T47D (cell line): ENCODE results near the gene TTLL11.

ENCODE experiments used
- DNase-seq, 2 experiments: peaks; one replicate each; pipeline versions ENCODE4 v3.0.0 to v3.0.0-alpha.2; 2011 to 2012; ENCODE audit warnings: low read depth in 1 of 2, low spot score in 1 of 2
- JUND ChIP-seq: IDR thresholded peaks from 2 replicates; pipeline ENCODE4 v1.6.1; 2012; ENCODE audit warnings: low read depth
- in situ Hi-C: cut with HindIII; loops from 2 replicates; pipeline ENCODE4 v1.10.0; 2016; ENCODE audit warnings: low sequenced_read_pairs, low pct_unique_long_range_greater_than_20kb

TTLL11 gene

DNA sequence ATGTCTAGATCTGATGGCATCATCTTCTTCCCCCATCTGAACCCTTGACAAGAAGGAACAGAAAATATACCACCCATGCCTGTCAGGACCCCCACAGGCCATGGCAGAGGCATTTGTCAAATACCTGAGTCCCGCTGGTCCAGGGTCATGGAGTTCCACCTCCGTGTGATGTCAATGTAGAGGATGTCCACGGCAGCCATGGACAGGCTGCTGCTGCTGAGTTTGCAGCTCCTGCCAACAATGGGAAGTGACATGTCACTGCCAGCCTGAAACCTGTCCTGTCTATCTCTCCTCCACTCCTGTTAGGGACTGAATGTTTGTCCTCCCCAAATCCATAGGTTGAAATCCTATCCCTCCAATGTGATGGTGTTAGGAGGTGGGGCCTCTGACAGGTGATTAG, 232.9 kb downstream of the TTLL11 start:
- in situ Hi-C loops: no loop called here
- TF ChIP-seq JUND: no peak

DNA sequence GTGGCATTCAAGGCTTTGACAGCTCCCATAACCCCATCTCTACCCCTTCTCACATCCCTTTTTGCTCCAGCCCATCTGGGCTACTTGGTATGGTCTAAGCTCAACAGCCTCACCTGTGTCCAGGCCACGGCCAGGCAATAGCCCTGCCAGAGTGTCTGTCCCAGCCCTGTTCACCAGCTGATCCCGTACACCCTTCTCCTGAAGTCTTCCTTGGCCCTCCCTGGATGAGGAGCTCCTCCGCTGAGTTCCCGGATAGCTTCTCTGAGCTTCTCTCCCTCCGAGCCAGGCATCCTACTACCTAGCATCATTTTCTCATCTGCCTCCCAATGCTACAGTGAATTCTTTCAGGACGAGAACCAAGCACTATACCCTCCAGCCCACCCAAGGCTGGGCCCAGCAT, 233.5 kb downstream of the TTLL11 start:
- in situ Hi-C loops: no loop called here
- TF ChIP-seq JUND: no peak
- no peak for DNase-seq

More for the DNA sequence above, 232.9 kb downstream of the TTLL11 start:
- DNase-seq: peak in 1 of 2 experiments; percentile 42

DNA sequence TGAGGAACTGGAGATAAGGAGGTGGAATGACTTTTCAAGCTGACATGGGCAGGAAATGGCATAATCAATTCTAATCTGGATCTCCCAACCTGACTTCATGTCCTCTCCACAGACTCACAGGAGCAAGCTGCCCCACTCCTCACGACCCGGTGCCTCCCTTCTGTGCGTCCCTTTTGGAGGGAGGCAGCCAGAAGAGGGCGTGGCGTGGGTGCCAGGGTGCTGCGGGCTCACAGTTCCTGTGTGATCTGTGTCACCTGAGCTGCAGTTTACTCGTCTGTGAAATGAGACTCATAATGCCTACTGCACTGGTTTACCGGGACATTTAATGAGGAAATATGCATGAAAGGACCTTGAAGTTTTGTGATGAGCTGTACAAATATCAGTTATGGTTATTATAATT, 234.3 kb downstream of the TTLL11 start:
- no peak for TF ChIP-seq JUND
- in situ Hi-C loops: no loop called here
- no peak for DNase-seq

DNA sequence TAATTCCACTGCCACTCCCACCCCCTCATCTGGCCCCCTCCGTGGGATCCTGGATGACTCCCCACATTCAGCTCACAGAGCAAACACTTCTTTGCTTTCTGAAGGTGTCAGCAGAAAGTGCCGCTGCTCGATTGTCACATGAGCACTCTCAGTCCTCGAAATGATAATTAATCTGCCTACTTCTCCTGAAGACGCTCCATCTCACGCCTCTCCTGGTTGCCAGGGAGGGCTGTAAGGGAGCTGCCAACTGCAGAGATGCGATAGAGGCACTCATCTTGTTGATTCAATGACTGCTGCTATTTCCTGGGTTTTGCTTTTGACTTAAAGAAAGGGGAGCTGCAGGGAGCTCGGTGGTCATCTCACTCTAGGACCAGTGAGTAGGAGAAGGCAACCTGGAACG, 235.2 kb downstream of the TTLL11 start:
- no peak for DNase-seq
- no peak for TF ChIP-seq JUND
- in situ Hi-C loops: no loop called here

DNA sequence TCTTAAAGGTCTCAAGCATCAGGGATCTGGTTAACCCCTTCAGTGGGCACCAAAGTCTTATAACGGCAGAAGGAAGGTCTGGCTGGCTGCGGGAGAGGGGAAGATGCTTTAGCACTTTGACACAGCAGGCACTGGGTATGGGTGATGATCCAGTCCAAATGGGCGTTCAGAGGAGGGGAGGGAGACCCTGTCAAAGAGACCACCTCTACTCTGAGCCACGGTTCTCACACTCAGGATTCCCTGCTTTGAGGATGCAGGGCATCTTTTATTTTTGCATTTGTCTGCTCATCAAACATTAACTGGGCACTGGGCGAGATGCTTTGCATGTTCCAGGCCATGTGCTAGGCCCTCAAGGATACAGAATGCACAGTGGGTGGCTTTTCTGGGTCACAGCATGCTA, 237.6 kb downstream of the TTLL11 start:
- in situ Hi-C loops: no loop called here
- DNase-seq: no peak
- no peak for TF ChIP-seq JUND

DNA sequence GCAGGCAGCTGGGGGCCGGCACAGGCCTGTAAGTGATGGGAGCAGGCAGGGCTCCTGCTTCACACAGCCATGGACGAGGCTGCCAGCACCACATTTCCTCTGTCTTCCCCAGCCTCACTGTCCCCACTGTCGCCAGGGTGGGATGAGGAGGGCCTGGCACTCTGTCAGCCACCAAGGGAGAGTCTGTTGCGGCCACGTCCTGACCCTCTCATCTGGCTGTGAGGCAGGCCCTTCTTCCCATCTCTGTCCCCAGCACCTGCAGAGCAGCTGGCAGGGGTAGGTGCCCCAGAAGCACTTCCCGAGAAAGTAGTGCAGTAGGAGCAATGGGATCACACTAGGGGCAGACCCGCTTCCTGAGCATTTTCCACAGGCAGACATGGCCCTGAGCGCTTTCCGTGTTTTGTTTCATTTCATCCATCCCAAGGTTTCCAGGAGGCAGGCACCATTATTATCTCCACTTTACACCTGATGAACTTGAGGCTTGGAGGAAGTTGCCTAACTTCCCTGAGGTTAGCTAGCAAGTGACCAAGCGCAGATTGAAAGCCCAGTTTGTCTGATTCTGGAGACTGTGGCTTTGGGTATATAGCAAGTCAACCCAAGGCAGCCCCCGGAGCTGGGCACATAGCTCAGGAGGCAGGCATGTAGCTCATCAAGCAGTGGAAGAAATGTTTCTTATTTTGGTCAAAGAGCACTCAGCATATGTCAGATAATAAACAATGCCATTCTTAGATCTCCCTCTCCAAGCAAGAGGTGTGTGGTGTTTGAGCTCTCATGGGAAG, 239.3 kb downstream of the TTLL11 start:
- no peak for TF ChIP-seq JUND
- in situ Hi-C loops: no loop called here
- DNase-seq: no peak

DNA sequence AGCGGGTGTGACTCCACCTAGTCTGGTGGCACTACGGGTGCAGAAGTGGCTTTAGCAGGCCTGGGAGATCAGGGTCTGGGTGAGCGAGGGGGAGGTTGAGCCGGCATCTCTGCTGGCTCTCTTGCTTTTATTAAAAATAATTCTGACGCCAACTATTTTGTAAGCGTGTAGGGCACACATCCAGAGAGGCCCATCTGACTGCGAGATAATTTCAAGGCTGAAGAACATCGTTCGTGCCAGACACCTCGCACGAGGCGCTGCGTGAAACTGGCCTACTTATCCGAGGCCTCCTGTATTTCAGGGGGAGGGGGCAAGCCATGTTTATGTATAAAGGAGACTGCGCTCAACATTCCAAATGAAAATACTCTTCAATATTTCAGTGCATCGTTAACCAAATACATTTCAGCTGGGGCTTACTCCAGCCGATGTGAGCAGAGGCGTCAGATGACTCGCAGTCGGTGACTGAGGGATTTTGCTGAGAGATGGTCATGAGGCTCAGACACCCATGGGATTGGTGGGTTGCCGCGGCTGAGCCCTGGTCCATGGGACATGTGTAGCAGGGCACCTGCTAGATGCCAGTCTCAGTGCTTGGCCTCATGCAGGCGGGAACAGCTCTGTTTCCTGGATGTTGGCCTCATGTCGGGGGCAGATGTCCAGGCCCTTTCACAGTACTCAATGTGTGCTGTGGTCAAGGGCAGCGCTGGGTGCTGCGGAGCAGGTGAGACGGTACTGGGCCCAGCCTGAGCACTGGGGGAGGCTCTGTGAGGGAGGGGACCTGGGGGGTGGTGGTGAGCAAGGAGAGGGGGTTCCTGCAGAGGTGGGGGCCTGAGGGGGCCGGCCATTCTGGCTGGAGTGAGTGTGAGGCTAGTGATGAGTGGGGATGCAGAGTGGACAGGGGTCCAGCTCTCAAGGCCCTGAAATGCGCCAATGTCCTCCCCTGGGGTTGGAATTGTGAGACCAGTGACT, 240.2 kb downstream of the TTLL11 start:
- in situ Hi-C loops: no loop called here
- no peak for TF ChIP-seq JUND
- DNase-seq: no peak

DNA sequence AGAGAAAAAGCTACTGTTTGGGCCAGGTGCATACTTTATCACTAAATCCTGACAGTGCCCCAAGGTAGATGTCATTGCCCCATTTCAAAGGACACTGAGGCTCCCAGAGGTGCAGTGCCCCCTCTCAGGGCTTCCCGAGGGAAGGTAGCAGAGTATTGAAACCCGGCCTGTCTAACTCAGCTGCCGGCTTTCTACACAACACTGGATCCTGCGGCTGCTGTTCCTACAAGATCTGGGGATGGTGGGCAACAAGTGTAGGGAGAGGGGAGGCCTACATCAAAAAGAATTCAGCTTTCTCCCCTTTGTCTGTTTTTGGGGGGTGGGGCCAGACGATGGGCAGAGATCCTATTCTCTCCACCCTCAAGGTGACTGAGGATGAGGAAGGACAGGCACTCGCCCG, 240.9 kb downstream of the TTLL11 start:
- TF ChIP-seq JUND: no peak
- in situ Hi-C loops: no loop called here

DNA sequence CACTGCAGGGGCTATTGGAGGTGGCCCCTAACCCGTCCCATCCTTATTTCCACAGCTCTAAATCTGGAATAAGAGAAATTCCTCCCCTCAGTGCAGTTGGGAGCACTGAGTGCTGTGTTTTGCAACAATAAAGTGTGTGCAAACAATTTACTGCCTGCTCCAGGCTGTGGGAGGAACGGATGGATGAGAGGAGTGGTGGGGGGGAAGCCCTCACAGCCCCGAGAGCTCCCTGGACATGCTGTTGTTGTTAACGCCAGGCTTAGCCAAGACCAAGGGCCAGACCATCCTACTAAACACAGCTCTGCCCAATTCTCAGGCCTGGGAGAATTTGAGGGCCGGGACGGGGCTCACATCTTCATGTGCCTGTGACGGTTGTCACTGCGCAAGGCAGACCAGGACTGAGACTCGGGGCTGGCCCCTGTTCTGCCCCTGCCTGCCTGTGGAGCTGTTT, 241.4 kb downstream of the TTLL11 start:
- in situ Hi-C loops: no loop called here
- no peak for DNase-seq
- no peak for TF ChIP-seq JUND

More for the DNA sequence above, 240.9 kb downstream of the TTLL11 start:
- DNase-seq: no peak

DNA sequence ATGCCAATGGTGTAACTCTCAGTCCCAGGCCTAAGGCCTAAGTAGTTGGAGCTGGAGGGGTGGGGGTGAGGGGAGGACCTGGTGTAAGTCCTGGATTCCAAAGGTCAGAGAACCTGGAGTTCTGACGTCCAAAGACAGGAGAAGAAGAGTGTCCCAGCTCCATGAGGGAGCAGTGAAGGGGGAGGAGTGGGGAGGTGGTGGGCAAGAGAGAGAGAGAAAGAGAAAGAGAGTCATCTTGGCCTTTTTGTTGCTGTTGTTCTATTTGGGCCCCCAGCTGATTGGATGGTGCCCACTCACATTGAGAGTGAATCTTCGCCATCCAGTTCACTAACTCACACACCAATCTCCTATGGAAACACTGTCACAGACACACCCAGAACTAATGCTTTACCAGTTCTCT, 242.7 kb downstream of the TTLL11 start:
- TF ChIP-seq JUND: no peak
- no peak for DNase-seq
- in situ Hi-C loops: no loop called here

DNA sequence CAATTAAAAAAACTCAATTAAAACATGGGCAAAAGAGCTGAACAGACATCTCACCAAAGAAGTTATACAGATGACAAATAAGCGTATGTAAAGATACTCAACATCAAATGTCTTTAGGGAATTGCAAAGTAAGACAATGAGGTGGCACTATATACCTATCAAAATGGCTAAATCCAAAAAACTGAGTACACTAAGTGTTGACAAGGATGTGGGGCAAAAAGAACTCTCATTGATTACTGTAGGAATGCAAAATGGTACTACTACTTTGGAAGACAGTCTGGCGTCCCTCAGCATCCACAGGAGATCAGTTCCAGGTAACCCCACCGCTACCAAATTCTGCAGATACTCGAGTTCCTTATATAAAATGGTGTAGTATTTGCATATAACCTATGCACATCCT, 243.6 kb downstream of the TTLL11 start:
- in situ Hi-C loops: no loop called here
- no peak for TF ChIP-seq JUND
- DNase-seq: no peak

DNA sequence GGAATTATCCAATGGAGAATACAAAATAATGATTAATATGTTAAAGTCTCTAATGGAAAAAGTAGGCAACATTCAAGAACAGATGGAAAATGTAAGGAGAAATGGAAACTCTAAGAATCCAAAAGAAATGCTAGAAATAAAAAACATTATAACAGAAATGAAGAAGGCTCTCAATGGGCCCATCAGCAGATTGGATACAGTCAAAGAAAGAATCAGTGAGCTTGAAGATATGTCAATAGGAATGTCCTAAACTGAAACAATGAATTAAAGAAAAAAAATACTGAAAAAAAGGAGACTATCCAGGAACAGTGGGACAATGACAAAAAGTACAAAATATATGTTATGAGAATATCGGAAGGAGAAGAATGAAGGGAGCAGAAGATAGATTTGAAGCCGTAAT, 248.5 kb downstream of the TTLL11 start:
- TF ChIP-seq JUND: no peak
- in situ Hi-C loops: no loop called here
- no peak for DNase-seq

DNA sequence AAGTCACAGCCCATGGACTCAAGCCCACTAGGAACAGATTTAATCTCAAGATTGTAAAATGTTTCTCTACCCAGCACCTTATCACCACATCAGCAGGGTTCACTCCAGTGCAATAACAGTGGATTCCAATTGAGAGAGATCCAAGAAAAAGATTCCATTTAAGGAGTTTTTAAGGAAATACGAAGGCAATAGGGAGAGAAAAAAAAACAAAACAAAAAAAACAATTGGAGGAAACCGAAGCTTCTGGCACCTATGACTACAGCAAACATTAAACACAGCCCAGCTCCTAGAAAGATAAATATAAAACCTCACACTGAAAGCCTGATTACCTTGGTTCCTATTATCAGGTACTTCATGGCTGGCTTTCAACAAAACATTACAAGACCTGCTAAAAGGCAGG, 249.0 kb downstream of the TTLL11 start:
- TF ChIP-seq JUND: no peak
- no peak for DNase-seq
- in situ Hi-C loops: no loop called here
